Activated CD4-positive, alpha-beta T cell treated with anti-CD3 and anti-CD28 coated beads, Interleukin-2, amount 50 U/mL, for 1 hour (primary cell): Measurements from ENCODE around the gene PACS1.

Source experiments
- DNase-seq: peaks from one replicate; pipeline ENCODE4 v3.0.0-alpha.2; 2020

The PACS1 gene

GRCh38 chr11:66050581-66051231 lies 19.4 kb upstream of the PACS1 start:
- DNase-seq = no peak

GRCh38 chr11:66051371-66051765 lies 18.7 kb upstream of the PACS1 start:
- DNase-seq = no peak

GRCh38 chr11:66051766-66052663 lies 18.1 kb upstream of the PACS1 start, which contains the start of gene SF3B2:
Gene SF3B2, plus strand, starts transcription at chr11:66052364. Its CDS starts 21 bp downstream, at chr11:66052385.
- DNase-seq = peak; percentile 93

GRCh38 chr11:66052664-66052982 lies 17.4 kb upstream of the PACS1 start:
- no peak for DNase-seq

- no peak for DNase-seq
These were observed 15.1 kb upstream of the PACS1 start for GRCh38 chr11:66055021-66055420.

GRCh38 chr11:66056501-66056900 lies 13.6 kb upstream of the PACS1 start:
- DNase-seq = no peak

GRCh38 chr11:66059966-66060680 lies 9.9 kb upstream of the PACS1 start:
- no peak for DNase-seq

GRCh38 chr11:66061268-66061667 lies 8.8 kb upstream of the PACS1 start:
- no peak for DNase-seq

- no peak for DNase-seq
These were observed 7.7 kb upstream of the PACS1 start for GRCh38 chr11:66062408-66062807.

- no peak for DNase-seq
These were observed 6.2 kb upstream of the PACS1 start for GRCh38 chr11:66063900-66064299.

GRCh38 chr11:66064571-66064970 lies 5.5 kb upstream of the PACS1 start:
- no peak for DNase-seq

GRCh38 chr11:66066751-66067150 lies 3.3 kb upstream of the PACS1 start:
- no peak for DNase-seq

GRCh38 chr11:66067640-66068039 lies 2.4 kb upstream of the PACS1 start:
- DNase-seq = no peak

- peak; percentile 79 for DNase-seq
These were observed 1.8 kb upstream of the PACS1 start for GRCh38 chr11:66068154-66068821.

- peak; percentile 39 for DNase-seq
These were observed 953 bp upstream of the PACS1 start for GRCh38 chr11:66068923-66069714.

GRCh38 chr11:66070604-66071380 lies 720 bp downstream of the PACS1 start:
- DNase-seq = no peak

GRCh38 chr11:66071381-66071801 lies 1.3 kb downstream of the PACS1 start:
- peak; percentile 22 for DNase-seq

- DNase-seq = no peak
These were observed 2.0 kb downstream of the PACS1 start for GRCh38 chr11:66072081-66072480.

GRCh38 chr11:66072518-66072917 lies 2.4 kb downstream of the PACS1 start:
- DNase-seq = no peak

- DNase-seq = no peak
These were observed 3.6 kb downstream of the PACS1 start for GRCh38 chr11:66073669-66074068.

GRCh38 chr11:66075273-66075672 lies 5.2 kb downstream of the PACS1 start:
- no peak for DNase-seq
